ENCODE measurements around the gene TMEM39B.
"Not testable (repeated sequence)": the region's sequence is repeated elsewhere in the genome, so short reads cannot be mapped to it uniquely, and the experiment has no call there.

The TMEM39B gene

GRCh38 chr1:32111789-32112188 is 39.0 kb downstream of the TMEM39B start:
- DNase-seq (ENCODE audit: low spot score), result no peak

- peak; percentile 35 for DNase-seq (ENCODE audit: low spot score)
Measured at GRCh38 chr1:32112806-32113375, 40.2 kb downstream of the TMEM39B start.

- not testable (repeated sequence) for DNase-seq (ENCODE audit: low spot score)
Measured at GRCh38 chr1:32113436-32113835, 40.7 kb downstream of the TMEM39B start.

GRCh38 chr1:32114420-32114819 is 41.7 kb downstream of the TMEM39B start:
- no peak for DNase-seq (ENCODE audit: low spot score)

DNA sequence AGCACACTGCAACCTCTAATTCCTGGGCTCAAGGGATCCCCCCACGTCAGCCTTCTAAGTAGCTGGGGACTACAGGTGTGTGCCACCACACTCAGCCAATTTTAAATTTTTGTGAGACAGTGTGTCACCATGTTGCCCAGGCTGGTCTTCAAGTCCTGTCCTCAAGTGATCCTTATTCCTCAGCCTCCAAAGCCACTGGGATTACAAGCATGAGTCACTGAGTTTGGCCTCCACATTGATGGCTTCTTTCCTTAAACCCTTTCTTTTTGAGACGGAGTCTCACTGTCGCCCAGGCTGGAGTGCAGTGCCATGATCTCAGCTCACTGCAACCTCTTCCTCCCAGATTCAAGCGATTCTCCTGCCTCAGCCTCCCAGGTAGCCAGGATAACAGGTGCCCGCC is 42.8 kb downstream of the TMEM39B start:
- no peak for DNase-seq (ENCODE audit: low spot score)

DNA sequence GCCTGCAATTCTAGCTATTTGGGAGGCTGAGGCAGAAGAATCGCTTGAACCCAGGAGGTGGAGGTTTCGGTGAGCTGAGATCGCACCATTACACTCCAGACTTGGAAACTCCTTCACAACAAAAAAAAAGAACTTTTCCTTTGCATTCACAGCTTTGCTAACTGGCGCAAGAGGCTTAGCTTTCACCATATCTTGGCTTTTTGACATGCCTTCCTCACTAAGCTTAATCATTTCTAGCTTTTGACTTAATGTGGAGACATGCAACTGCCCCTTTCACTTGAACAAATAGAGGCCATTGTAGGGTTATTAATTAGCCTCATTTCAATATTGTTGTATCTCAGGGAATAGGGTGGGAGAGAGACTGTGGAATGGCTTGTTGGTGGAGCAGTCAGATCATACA is 43.8 kb downstream of the TMEM39B start:
- no peak for DNase-seq (ENCODE audit: low spot score)

DNA sequence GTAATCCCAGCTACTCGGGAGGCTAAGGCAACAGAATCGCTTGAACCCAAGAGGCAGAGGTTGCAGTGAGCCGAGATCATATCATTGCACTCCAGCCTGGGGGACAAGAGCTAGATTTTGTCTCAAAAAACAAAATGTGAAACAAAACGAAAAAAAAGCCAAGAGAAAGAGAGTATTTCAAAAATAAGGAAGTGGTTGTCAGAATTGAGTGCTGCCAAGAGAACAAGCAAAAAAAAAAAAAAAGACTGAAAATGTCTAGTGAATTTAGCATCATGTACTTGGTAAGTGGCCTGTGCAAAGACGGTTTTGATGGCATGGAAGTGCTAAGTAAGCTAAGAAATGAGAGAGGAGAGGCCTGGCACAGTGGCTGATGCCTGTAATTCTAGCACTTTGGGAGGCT is 49.4 kb downstream of the TMEM39B start:
- DNase-seq (ENCODE audit: low spot score), result no peak

DNA sequence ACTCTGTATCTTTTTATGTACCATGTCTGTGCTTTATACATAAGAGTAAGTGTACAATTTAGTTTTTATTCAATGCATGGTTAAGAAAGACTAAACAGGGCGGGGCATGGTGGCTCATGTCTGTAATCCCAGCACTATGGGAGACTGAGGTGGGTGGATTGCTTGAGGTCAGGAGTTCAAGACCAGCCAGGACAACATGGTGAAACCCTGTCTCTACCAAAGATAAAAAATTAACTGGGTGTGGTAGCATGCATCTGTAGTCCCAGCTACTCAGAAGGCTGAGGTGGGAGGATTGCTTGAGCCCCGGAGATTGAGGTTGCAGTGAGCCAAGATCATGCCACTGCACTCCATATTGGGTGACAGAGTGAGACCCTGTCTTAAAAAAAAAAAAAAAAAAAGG is 50.6 kb downstream of the TMEM39B start:
- DNase-seq (ENCODE audit: low spot score), result not testable (repeated sequence)

- no peak for DNase-seq (ENCODE audit: low spot score)
Measured at GRCh38 chr1:32125313-32125712, 52.6 kb downstream of the TMEM39B start.

GRCh38 chr1:32126770-32127169 is 54.0 kb downstream of the TMEM39B start:
- no peak for DNase-seq (ENCODE audit: low spot score)

DNA sequence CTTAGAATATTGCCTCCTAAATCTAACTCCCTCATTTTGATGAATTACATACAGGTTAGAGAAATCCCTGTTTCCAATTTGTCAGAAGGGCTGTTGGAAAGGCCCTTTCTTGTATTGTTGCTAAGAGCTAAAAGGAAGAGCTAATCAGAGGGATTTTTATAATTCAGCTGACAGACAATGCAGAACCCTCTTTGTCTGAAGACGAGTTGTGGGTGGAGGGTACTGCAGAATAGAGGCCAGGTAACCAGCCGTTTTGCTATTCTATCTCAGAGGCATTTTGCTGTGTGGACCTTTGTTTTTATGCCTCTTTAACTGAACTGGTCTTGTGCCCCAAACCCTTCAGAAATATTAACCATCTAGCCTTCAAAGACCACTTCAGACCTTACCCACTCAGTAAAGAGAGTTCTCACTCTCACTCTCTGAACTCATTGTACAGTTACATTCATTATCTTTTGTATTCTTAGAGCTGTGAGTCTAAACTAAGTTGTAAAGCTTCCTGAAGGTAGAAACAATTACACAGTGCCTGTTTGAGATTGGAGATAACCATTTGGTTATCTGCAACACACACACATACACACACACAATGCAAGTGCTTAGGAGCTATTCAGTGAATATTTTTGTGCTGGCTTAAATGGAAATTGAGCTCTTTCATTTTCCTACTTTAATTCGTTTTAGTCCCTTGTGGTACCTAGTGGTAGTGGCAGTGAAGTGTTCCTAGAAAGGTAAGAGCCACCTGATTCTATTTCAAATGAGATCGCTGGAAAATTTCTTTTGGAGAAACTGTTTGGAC is 54.9 kb downstream of the TMEM39B start:
- no peak for DNase-seq (ENCODE audit: low spot score)

- DNase-seq (ENCODE audit: low spot score), result no peak
Measured at GRCh38 chr1:32128479-32128878, 55.7 kb downstream of the TMEM39B start.

- DNase-seq (ENCODE audit: low spot score), result no peak
Measured at GRCh38 chr1:32128964-32129363, 56.2 kb downstream of the TMEM39B start.

- not testable (repeated sequence) for DNase-seq (ENCODE audit: low spot score)
Measured at GRCh38 chr1:32133950-32134280, 61.2 kb downstream of the TMEM39B start.

DNA sequence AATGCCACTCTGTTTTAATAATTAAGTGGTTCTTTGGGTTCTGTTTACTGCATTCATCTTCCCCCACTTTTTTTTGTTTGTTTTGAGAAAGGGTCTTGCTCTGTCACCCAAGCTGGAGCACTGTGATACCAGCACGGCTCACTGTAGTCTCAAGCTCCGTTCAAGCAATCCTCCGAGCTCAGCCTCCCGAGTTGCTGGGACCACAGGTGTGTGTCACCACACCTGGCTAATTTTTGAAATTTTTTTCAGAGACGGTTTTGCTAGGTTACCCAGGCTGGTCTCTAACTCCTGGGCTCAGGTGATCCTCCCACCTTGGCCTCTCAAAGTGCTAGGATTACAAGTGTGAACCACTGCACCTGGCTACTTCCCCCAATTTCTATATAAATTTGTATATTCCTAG is 64.4 kb downstream of the TMEM39B start:
- DNase-seq (ENCODE audit: low spot score), result no peak

DNA sequence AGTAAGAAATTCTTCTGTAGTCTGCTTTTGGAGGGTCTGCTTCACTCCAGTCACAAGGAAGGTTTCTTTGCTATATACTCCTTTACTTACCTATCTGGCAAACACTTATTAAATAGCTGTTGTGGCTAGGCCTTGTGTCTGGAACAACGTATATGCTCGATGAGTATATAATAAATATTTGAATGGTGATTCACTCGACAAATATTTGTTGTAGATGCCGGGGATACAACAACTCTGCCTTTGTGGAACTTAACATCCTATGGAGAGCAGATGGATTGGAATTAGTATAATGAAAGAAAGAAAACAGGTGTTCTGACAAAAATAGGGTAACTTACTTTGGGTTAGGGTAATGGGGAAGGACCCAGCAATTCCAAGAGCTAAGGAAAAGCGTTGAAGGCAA is 66.2 kb downstream of the TMEM39B start:
- DNase-seq (ENCODE audit: low spot score), result no peak

DNA sequence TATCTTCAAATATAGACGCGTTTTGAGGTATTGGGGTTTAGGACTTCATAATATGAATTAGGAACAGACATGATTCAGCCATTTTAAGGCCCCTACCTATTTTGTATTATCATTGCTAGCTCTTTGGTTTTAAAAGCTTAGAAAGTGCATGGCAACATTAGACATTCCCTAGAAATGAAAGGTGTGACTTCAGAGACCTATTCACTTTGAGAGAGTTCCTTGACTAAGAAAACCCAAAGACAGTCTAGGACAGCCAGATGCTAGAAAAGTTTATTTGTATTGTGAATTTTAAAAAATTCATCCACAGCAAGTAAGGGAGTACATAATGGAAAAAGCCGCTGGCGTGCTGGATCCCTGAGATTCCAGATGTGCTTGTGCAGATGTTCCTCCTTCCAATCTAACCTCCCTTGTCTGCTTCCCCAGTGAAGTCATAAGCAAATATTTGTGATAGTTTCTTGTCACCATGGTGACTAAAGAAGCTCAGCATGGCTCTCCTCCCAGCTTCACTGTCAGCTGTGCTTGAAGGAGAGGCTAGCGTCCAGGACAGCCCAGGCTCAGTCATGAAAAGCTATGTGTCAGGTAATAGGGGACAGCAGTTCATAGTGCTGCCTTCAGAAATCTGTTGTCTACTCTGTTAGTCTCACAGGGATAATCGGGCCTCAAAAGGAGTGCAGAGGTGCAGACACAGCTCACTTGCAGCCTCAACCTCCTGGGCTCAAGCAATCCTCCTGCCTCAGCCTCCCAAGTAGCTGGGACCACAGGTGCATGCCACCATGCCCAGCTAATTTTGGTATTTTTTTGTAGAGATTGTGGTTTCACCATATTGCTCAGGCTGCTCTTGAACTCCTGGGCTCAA is 69.9 kb downstream of the TMEM39B start:
- DNase-seq (ENCODE audit: low spot score), result peak; percentile 10

GRCh38 chr1:32143302-32143695 is 70.6 kb downstream of the TMEM39B start:
- not testable (repeated sequence) for DNase-seq (ENCODE audit: low spot score)

DNA sequence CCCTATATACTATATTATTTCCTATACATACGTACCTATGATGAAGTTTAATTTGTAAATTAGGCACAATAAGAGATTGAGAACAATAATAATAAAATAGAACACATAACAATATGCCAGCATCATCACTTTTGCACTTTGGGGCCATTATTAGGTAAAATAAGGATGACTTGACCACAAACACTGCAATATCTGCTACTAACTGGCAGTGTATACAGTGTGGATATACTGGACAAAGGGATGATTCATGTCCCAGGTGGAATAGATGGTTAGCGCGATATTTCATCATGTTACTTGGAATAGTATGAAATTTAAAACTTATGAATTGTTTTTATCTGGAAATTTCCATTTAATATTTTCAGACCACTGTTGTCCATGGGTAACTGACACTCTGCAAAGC is 71.3 kb downstream of the TMEM39B start:
- no peak for DNase-seq (ENCODE audit: low spot score)

- not testable (repeated sequence) for DNase-seq (ENCODE audit: low spot score)
Measured at GRCh38 chr1:32147799-32148198, 75.1 kb downstream of the TMEM39B start.

GRCh38 chr1:32150847-32151246 is 78.1 kb downstream of the TMEM39B start:
- no peak for DNase-seq (ENCODE audit: low spot score)

GRCh38 chr1:32151319-32151787 is 78.6 kb downstream of the TMEM39B start:
- DNase-seq (ENCODE audit: low spot score), result no peak

Data from CD4-positive, alpha-beta T cell treated with Interleukin-2 at 100 ng/mL for 4 hours (primary cell).